HG03565 (cell line): ENCODE measurements around the gene RPL41.
"Not testable (repeated sequence)": the region's sequence is repeated elsewhere in the genome, so short reads cannot be mapped to it uniquely, and the experiment has no call there.

Experiments
- ATAC-seq: cut with Tn5 transposase; IDR thresholded peaks from one replicate; pipeline ENCODE4 v1.9.1; 2021; ENCODE audit warnings: mild to moderate bottlenecking, moderate library complexity; ENCODE audit not compliant: unreplicated experiment

RPL41 gene

GRCh38 chr12:56116267-56117081 lies at the start of gene RPL41:
TSS of gene RPL41 (plus strand) at chr12:56116633.
- ATAC-seq, result peak; percentile 37

GRCh38 chr12:56071648-56072047 lies 44.8 kb upstream of the RPL41 start:
- ATAC-seq, result no peak

GRCh38 chr12:56074396-56074795 lies 42.0 kb upstream of the RPL41 start:
- ATAC-seq, result no peak

GRCh38 chr12:56077966-56078365 lies 38.5 kb upstream of the RPL41 start:
- not testable (repeated sequence) for ATAC-seq

GRCh38 chr12:56078427-56078826 lies 38.0 kb upstream of the RPL41 start:
- no peak for ATAC-seq

GRCh38 chr12:56078931-56079722 lies 37.3 kb upstream of the RPL41 start:
- ATAC-seq, result no peak

- no peak for ATAC-seq
Observed at GRCh38 chr12:56079723-56080555, 36.5 kb upstream of the RPL41 start, which contains the start of gene ERBB3. TSS of gene ERBB3 (plus strand) at chr12:56080165. CDS start at chr12:56080301, 136 bp downstream.

GRCh38 chr12:56080556-56081138 lies 35.8 kb upstream of the RPL41 start:
- ATAC-seq, result no peak

GRCh38 chr12:56081393-56082347 lies 34.8 kb upstream of the RPL41 start:
- ATAC-seq, result no peak

- ATAC-seq, result no peak
Observed at GRCh38 chr12:56082382-56082781, 34.1 kb upstream of the RPL41 start.

- no peak for ATAC-seq
Observed at GRCh38 chr12:56082967-56083366, 33.5 kb upstream of the RPL41 start.

- ATAC-seq, result no peak
Observed at GRCh38 chr12:56084958-56085543, 31.4 kb upstream of the RPL41 start.

GRCh38 chr12:56086096-56086495 lies 30.3 kb upstream of the RPL41 start:
- no peak for ATAC-seq

- no peak for ATAC-seq
Observed at GRCh38 chr12:56086608-56087007, 29.8 kb upstream of the RPL41 start.

GRCh38 chr12:56087220-56087619 lies 29.2 kb upstream of the RPL41 start:
- no peak for ATAC-seq

GRCh38 chr12:56097738-56098137 lies 18.7 kb upstream of the RPL41 start:
- ATAC-seq, result no peak

- ATAC-seq, result no peak
Observed at GRCh38 chr12:56098592-56098991, 17.8 kb upstream of the RPL41 start.

GRCh38 chr12:56099787-56100186 lies 16.6 kb upstream of the RPL41 start:
- ATAC-seq, result no peak

GRCh38 chr12:56101045-56101444 lies 15.4 kb upstream of the RPL41 start:
- ATAC-seq, result no peak
